Measurements from ENCODE around the gene BTBD9.

- TF ChIP-seq EZH2 (IDR thresholded peaks at IDR 0.05; ENCODE audit: low read length) = no peak
- TF ChIP-seq, protein P1, sequence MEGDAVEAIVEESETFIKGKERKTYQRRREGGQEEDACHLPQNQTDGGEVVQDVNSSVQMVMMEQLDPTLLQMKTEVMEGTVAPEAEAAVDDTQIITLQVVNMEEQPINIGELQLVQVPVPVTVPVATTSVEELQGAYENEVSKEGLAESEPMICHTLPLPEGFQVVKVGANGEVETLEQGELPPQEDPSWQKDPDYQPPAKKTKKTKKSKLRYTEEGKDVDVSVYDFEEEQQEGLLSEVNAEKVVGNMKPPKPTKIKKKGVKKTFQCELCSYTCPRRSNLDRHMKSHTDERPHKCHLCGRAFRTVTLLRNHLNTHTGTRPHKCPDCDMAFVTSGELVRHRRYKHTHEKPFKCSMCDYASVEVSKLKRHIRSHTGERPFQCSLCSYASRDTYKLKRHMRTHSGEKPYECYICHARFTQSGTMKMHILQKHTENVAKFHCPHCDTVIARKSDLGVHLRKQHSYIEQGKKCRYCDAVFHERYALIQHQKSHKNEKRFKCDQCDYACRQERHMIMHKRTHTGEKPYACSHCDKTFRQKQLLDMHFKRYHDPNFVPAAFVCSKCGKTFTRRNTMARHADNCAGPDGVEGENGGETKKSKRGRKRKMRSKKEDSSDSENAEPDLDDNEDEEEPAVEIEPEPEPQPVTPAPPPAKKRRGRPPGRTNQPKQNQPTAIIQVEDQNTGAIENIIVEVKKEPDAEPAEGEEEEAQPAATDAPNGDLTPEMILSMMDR (optimal IDR thresholded peaks at IDR 0.05 in 1 of 3, IDR thresholded peaks at IDR 0.05 in 1 of 3, conservative IDR thresholded peaks at IDR 0.05 in 1 of 3; ENCODE audit: extremely low read depth in 1 of 3, insufficient read depth in 2 of 3, low read length in 3 of 3) = no peak
Observed at GRCh38 chr6:38350220-38350619, 289.5 kb downstream of the BTBD9 start.
